Lower leg skin (tissue), 3 donors: ENCODE results near the gene TICRR.

Experiments
- CTCF ChIP-seq, 3 donors: fragments of 450-650 bp; IDR thresholded peaks; one replicate each; pipeline ENCODE4 v1.5.1; 2016; ENCODE audit warnings: antibody characterized with exemption in 3 of 3, mild to moderate bottlenecking in 3 of 3, moderate library complexity in 2 of 3
- POLR2A ChIP-seq, 2 donors: fragments of 450-650 bp; IDR thresholded peaks; one replicate each; pipeline ENCODE4 v1.6.1; 2016 to 2017; ENCODE audit warnings: antibody characterized with exemption in 2 of 2, mild to moderate bottlenecking in 1 of 2, moderate library complexity in 1 of 2

- TF ChIP-seq CTCF (IDR thresholded peaks at IDR 0.05) (no peak), POLR2A (IDR thresholded peaks at IDR 0.05) (no peak)
Measured at GRCh38 chr15:89660556-89660955, 85.3 kb downstream of the TICRR start.
